ENCODE results near the gene SPATA31A6.
"Not testable (repeated sequence)": the region's sequence is repeated elsewhere in the genome, so short reads cannot be mapped to it uniquely, and the experiment has no call there.

The SPATA31A6 gene

DNA sequence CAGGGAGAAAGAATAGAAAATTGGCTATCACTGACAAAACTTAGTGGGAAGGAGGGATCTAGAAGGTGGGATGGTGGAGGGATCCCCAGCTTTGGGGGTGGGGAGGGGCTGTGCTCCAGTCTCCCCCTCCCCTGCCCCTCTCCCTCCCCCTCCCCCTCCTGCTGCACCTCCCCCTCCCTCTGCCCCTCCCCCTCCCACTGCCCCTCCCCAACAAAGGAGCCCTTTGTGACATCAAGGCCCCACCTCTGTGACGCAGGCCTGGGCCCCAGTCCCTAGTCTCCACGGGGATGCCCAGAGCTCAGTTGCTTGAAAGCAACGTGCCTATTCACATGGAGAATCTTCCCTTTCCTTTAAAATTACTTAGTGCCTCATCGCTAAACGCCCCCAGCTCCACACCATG, at the start of gene SPATA31A6:
TSS of gene SPATA31A6 (plus strand) at position 301 of the 400 bp plus-strand sequence. CDS start at position 330, 29 bp downstream.
- DNase-seq (ENCODE audit: extremely low spot score, insufficient read length, low read depth); FAIRE-seq: not testable (repeated sequence)

DNA sequence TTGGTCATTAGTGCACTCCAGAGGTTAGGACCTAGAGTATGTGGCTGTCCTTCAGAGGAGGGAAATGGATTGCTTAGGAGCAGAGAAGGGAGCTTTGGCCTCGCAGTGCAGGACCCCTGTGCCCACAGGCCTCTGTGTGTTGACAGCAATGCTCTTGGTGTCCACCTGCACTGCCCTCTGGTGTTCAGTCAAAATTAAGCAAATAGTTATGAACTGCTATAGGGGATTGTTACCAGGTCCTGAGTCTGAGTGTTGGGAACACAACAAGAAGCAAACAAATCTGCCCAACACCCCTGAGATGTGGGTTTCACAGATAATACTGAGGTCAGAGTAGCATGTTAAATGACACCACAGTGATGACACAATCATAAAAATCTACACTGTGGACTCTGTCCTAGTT, 23.2 kb upstream of the SPATA31A6 start:
- DNase-seq (ENCODE audit: extremely low spot score, insufficient read length, low read depth); FAIRE-seq: not testable (repeated sequence)

GRCh38 chr9:42219861-42220260, 36.4 kb downstream of the SPATA31A6 start:
- not testable (repeated sequence) for DNase-seq (ENCODE audit: extremely low spot score, insufficient read length, low read depth); FAIRE-seq

DNA sequence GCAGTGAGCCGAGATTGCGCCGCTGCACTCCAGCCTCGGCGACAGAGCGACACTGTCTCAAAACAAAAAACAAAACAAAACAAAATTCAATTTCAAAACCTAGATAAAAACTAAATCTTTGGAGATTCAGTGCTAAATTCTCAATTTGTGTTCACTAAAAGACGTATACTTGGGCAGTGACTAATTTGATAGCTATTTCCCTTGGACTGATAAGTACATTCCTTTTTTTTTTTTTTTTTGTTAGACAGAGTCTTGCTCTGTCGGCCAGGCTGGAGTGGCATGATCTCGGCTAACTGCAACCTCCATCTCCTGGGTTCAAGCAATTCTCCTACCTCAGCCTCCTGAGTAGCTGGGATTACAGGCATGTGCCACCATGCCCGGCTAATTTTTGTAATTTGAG, 39.8 kb downstream of the SPATA31A6 start:
- DNase-seq (ENCODE audit: extremely low spot score, insufficient read length, low read depth); FAIRE-seq: not testable (repeated sequence)

DNA sequence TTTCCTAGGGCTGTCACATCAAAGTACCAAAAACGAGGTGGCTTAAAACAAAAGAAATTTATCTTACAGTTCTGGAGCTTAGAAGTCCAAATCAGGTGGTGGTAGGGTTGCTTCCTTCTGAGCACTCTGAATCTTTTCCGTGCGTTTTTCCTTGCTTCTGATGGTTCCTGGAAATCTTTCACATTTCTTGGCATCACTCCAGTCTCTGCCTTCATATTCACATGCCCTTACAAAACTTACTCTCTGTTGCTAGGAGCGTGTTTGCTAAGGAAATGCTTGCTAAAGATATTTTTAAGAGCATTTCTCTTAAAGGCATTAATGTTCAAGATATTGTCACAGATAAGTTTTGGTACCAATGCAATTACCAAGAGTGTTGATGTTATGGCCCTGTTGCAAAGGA, 49.6 kb downstream of the SPATA31A6 start:
- DNase-seq (ENCODE audit: extremely low spot score, insufficient read length, low read depth); FAIRE-seq: not testable (repeated sequence)

DNA sequence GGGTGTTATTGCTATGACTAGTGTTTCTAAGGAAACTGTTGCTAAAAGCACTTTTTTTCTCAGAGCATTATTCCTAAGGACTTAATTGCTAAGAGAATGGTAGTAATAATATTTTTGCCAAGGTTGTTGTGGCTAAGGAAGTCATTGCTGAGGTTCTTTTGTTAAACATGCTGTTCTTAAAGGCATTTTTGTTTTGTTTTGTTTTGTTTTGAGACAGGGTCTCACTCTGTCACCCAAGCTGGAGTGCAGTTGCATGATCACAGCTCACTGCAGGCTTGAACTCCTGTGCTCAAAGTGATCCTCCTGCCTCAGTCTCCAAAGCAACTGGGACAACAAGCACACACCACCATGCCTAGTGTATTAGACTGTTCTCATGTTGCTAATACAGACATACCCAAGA, 51.2 kb downstream of the SPATA31A6 start:
- DNase-seq (ENCODE audit: extremely low spot score, insufficient read length, low read depth); FAIRE-seq: not testable (repeated sequence)

GRCh38 chr9:42235352-42235991, 52.0 kb downstream of the SPATA31A6 start:
- DNase-seq (ENCODE audit: extremely low spot score, insufficient read length, low read depth); FAIRE-seq: not testable (repeated sequence)

DNA sequence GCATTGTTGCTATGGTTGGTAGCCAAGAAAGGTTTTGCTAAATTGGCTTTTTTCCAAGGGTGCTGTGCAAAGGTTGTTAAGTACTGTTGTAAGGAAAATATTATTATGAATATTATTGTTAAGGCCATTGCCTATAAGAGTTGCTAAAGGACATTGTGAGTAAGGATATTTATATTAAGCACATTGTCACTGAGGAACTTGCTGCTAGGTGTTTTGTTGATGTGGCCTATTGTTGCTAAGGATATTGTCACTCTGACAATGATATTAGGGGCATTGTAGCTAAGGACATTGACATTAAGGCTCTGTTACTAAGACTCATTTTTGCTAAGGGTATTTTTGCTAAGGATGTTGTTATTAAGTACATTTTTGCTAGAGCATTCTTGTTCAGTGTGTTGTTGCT, 52.6 kb downstream of the SPATA31A6 start:
- not testable (repeated sequence) for DNase-seq (ENCODE audit: extremely low spot score, insufficient read length, low read depth); FAIRE-seq

GRCh38 chr9:42237381-42237780, 53.9 kb downstream of the SPATA31A6 start:
- FAIRE-seq; DNase-seq (ENCODE audit: extremely low spot score, insufficient read length, low read depth): not testable (repeated sequence)

GRCh38 chr9:42238862-42239261, 55.4 kb downstream of the SPATA31A6 start:
- FAIRE-seq; DNase-seq (ENCODE audit: extremely low spot score, insufficient read length, low read depth): not testable (repeated sequence)

Data from GM18507 (cell line).